Immature natural killer cell (primary cell): ENCODE measurements around the gene MICAL2. TPM values are rescaled to one million over a fixed set of nuclear protein-coding genes. Genes with fewer than 3 reads are reported as not detected.

ENCODE experiments used
- DNase-seq, 3 donors: peaks; one replicate each; pipeline ENCODE4 v3.0.0; 2022; ENCODE audit warnings: mixed read lengths in 1 of 3
- H3K27ac Mint-ChIP-seq, 6 donors: one replicate each; pipeline ENCODE4 v1.8.0; 2020; ENCODE audit warnings: mixed read lengths in 6 of 6, mild to moderate bottlenecking in 5 of 6, inconsistent platforms in 4 of 6, moderate library complexity in 3 of 6
- H3K27me3 Mint-ChIP-seq, 3 donors: one replicate each; pipeline ENCODE4 v1.8.0; 2020 to 2021; ENCODE audit warnings: low read depth in 3 of 3, mild to moderate bottlenecking in 3 of 3, mixed read lengths in 3 of 3, moderate library complexity in 3 of 3, inconsistent platforms in 1 of 3
- H3K36me3 Mint-ChIP-seq, 3 donors: one replicate each; pipeline ENCODE4 v1.8.0; 2020; ENCODE audit warnings: mixed read lengths in 3 of 3, inconsistent platforms in 2 of 3, mild to moderate bottlenecking in 2 of 3
- H3K4me1 Mint-ChIP-seq, 2 donors: one replicate each; pipeline ENCODE4 v1.8.0; 2020; ENCODE audit warnings: inconsistent platforms in 2 of 2, mild to moderate bottlenecking in 2 of 2, mixed read lengths in 2 of 2, moderate library complexity in 1 of 2
- H3K4me3 Mint-ChIP-seq, 5 donors: one replicate each; pipeline ENCODE4 v1.8.0; 2020; ENCODE audit warnings: mild to moderate bottlenecking in 5 of 5, mixed read lengths in 5 of 5, inconsistent platforms in 3 of 5, moderate library complexity in 3 of 5
- H3K9me3 Mint-ChIP-seq, 6 donors: one replicate each; pipeline ENCODE4 v1.8.0; 2020; ENCODE audit warnings: mild to moderate bottlenecking in 6 of 6, mixed read lengths in 6 of 6, inconsistent platforms in 4 of 6, moderate library complexity in 3 of 6
- polyA plus RNA-seq, 3 donors: library from polyadenylated mRNA; unstranded; fragments of 300-500 nt; fragmentation: Illumina TruSeq; gene quantifications; one replicate each; pipeline ENCODE4 v1.2.3, GENCODE V29; 2021

The MICAL2 gene
- polyA plus RNA-seq, 3 donors from 2014 or later, result 7.0 to 35.0 (median 10.1) TPM

DNA sequence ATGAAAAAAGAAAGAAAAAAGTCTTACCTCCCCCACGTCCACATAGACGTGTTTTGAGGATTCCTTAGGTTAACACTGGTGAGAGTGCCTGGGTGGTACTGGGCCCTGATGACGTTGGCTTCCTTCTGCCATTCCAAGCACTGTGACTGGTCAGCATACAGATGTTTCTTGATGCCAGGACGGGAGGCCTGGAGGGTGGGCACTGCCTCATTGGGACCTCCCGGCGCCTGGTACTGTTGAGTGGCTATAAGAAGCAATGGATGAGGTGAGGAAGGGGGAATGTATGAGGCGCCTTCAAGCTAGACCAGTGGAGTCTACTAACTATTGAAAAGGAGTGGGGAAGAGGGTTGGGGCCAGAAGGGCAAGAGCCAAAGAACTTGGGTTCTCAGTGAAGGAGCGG, 45.3 kb downstream of the MICAL2 start:
- Mint-ChIP-seq H3K36me3 (peaks cover 0 to 12% (median 0%) of the 10 kb centered on the region in 3 donors), H3K9me3 (no peaks in the 10 kb centered on the region), H3K4me3 (no peak overlapping the region), H3K4me1 (peaks cover 23 to 43% of the 10 kb centered on the region in 2 donors), H3K27me3 (peaks cover 0 to 5% (median 2%) of the 10 kb centered on the region in 3 donors), H3K27ac (peak overlapping the region in 2 of 6 donors; percentile 26 to 32)
- DNase-seq, result no peak

DNA sequence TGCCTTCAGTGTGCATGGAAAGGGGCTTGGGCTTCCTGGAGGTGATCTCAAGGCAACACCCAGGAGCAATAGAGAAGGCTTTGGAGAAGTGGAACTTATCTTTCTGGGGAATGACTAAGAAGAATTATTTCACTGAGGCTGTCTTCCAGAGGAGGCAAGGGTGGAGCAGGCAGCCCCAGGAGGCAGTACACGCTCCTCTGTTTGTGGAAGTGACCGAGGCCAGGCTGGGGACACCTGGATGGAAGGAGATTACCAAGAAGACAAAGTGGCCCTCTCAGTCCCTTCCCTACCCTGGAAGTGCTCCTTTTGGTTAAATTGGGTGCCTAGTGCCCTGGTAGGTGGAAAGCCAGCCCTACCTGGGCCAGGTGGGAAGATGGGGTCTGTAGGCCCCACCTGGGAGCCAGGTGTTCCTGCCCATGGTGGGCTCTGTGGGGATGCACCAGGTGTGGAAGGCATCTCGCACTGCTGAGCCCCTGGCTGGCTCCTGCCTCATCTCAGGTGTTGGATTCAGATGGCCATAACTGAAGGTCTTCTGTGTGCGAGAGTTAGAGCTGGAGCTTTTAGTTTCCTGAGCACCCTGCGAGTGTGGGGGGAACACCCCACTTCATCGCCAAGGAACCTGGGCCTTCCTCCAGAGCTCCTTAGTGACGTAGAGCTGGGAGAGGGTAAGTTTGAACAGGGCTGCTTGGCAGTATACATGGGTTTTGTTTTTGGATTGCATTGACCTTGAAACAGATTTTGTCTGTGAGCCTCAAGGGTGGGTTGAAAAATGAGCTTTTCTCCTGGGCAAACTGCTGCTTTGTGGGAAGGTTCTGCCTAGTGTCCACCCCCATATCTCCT, 46.1 kb downstream of the MICAL2 start:
- H3K4me3 Mint-ChIP-seq, result peak overlapping the region in 2 of 5 donors; percentile 6 to 10

DNA sequence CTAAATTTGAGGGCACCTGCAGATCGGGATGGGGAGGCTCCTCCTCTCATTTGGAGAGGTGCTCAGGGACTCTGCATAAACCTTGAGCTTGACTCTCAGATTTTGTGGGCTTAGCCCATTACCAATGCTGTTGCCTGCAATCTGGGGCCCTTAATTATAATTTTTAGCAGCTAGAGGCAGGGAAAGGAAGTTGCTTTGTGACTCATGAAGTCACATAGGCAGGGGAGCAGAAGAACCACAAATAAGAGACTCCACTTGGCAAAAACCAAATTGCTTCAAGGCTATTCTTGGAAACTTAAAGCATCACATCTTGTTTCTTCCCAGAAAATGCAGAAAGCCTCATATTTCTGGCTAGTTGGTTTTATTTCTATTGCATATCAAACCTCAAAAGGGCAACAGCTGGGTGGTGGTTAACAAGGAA, 46.9 kb downstream of the MICAL2 start:
- Mint-ChIP-seq H3K4me1 (peaks cover 22 to 41% of the 10 kb centered on the region in 2 donors), H3K4me3 (peak overlapping the region in 2 of 5 donors; percentile 0 to 10), H3K9me3 (no peaks in the 10 kb centered on the region), H3K27ac (peak overlapping the region; percentile 26 to 70 (median 33)), H3K36me3 (peaks cover 0 to 11% (median 0%) of the 10 kb centered on the region in 3 donors), H3K27me3 (peaks cover 0 to 5% (median 2%) of the 10 kb centered on the region in 3 donors)
- peak in 2 of 3 donors; percentile 9 to 12 for DNase-seq

More for the DNA sequence above, 46.1 kb downstream of the MICAL2 start:
- H3K36me3 Mint-ChIP-seq, result peaks cover 0 to 12% (median 0%) of the 10 kb centered on the region in 3 donors
- H3K4me1 Mint-ChIP-seq, result peaks cover 23 to 43% of the 10 kb centered on the region in 2 donors
- no peak for DNase-seq
- H3K9me3 Mint-ChIP-seq, result no peaks in the 10 kb centered on the region
- H3K27me3 Mint-ChIP-seq, result peaks cover 0 to 5% (median 2%) of the 10 kb centered on the region in 3 donors
- peak overlapping the region; percentile 9 to 77 (median 50) for H3K27ac Mint-ChIP-seq

DNA sequence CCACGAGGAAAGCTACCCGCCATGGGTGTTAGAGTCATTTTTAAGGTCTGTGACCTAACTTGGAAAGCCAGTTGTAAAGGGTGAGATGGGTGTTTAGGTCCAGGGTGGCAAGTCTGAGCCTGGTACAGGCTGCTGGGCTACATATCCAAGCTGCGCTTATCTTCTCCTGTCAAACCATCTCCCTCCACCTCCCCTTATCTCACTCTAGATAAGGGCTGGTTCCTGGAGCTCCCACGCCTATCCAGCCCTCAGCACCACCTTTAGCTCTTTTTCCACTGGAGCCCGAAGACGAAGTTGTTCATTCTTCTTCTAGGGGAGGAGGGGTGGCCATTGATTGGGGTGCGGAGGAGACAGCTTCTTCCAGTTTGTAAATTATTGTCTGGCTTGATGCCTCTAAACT, 48.5 kb downstream of the MICAL2 start:
- peak overlapping the region in 1 of 6 donors; percentile 5 for H3K27ac Mint-ChIP-seq
- H3K9me3 Mint-ChIP-seq, result no peaks in the 10 kb centered on the region
- H3K36me3 Mint-ChIP-seq, result peaks cover 5 to 7% (median 6%) of the 10 kb centered on the region in 3 donors
- no peak overlapping the region for H3K4me3 Mint-ChIP-seq
- no peak for DNase-seq
- H3K27me3 Mint-ChIP-seq, result peaks cover 0 to 4% (median 2%) of the 10 kb centered on the region in 3 donors
- peaks cover 16 to 34% of the 10 kb centered on the region in 2 donors for H3K4me1 Mint-ChIP-seq

DNA sequence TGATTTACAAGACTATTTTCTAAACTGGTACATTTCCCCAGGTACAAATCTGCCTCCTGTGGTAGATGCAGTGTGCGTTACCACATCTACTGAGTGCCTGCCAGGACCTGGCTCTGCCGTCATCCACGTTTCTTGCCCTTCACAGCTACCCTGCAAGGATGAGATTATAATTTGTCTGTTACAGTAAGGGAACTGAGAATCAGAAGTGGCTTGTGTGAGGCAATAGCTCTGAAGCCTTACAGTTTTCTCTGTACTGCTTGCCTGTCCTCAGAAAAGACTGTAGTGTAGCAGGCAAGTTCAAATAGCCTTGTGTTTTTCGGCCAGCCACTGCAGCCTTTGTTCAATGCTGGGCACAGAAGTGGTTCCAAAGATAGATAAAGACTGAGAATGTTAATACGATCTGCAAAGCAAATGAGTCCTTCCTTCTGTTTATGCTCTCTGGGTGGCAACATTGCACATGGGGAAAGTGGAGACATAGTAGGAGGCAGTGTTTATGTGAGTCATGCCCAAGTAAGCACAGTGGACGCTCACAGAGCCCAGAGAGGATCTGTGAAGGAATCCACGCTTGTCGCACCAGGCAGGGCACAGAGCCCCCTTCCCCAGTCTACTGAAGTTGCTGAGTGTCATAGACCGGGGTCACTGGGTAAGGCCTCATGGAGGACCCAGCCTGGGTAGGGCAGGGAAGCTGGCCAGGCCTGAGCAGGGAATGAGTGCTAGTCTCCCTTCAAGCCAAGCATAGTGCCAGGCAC, 49.1 kb downstream of the MICAL2 start:
- Mint-ChIP-seq H3K4me3 (no peak overlapping the region), H3K9me3 (no peaks in the 10 kb centered on the region), H3K27me3 (peaks cover 0 to 3% (median 2%) of the 10 kb centered on the region in 3 donors), H3K4me1 (peaks cover 16 to 34% of the 10 kb centered on the region in 2 donors), H3K36me3 (peaks cover 6 to 9% (median 7%) of the 10 kb centered on the region in 3 donors), H3K27ac (peak overlapping the region in 1 of 6 donors; percentile 9)
- no peak for DNase-seq

DNA sequence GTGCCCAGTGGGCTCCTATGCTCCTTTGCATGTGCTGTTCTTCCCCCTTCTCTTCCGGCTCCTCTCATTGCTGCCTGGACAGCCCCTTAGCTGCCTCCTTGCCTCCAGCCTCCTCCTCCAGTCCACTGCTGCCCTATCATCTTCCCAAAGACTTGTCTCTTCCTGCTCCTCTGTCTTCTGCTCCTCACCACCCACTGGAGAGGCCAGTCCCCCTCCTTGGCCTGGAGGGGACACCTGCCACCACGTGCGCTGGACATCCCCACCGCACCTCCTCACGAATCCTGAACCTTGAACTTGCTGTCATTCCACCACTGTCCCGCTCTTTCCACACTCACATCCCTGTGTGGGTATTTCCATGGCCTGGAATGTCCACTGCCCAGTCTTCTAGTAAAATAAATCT, 49.8 kb downstream of the MICAL2 start:
- Mint-ChIP-seq H3K4me1 (peaks cover 16 to 34% of the 10 kb centered on the region in 2 donors), H3K27ac (peak overlapping the region in 3 of 6 donors; percentile 17 to 47 (median 29)), H3K27me3 (peaks cover 0 to 3% (median 2%) of the 10 kb centered on the region in 3 donors), H3K9me3 (no peaks in the 10 kb centered on the region), H3K4me3 (no peak overlapping the region), H3K36me3 (peaks cover 6 to 10% (median 7%) of the 10 kb centered on the region in 3 donors)
- DNase-seq, result no peak

DNA sequence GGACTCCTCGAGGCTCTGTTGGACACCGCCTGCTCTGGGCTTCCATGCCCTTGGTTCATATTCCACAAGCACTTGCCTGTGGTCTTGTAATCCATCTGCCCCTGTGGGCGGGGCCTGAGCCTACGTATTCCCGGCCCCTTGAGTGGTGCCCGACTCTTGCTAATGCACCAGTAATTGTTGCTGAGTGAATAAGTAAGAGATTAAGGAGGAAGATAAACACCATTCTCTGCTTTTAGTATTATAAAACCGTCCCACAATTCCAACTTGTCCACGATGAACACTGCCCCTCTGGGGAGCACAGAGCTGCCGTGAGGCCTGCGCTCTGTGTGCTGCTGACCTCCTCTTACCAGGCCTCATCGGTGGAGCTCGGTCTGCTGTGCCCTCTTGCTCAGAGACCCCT, 50.3 kb downstream of the MICAL2 start:
- H3K27me3 Mint-ChIP-seq, result peaks cover 0 to 3% (median 2%) of the 10 kb centered on the region in 3 donors
- H3K4me1 Mint-ChIP-seq, result peaks cover 16 to 29% of the 10 kb centered on the region in 2 donors
- H3K36me3 Mint-ChIP-seq, result peaks cover 6 to 10% (median 7%) of the 10 kb centered on the region in 3 donors
- H3K4me3 Mint-ChIP-seq, result no peak overlapping the region
- peak overlapping the region in 2 of 6 donors; percentile 17 to 47 for H3K27ac Mint-ChIP-seq
- no peak for DNase-seq
- H3K9me3 Mint-ChIP-seq, result no peaks in the 10 kb centered on the region

DNA sequence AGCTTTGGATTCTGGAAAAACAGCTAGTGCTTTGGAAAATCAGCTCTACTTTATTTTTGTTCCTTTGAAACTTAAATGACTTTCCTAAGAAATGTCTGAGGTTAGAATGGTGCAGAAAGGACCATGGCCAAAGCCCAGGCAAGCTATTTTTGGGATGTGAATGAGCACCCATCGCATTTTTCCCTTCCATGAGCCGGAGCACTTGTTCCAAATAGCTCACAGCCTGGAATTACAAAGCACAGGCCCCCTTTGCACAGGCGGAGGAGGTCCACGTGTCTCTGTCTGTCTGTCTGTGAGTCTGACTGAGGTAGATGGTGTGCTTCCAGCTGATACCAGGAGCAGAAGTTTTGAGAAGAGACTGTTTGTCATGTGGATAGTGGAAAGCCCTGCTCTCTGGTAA, 50.7 kb downstream of the MICAL2 start:
- Mint-ChIP-seq H3K4me1 (peaks cover 15 to 27% of the 10 kb centered on the region in 2 donors), H3K9me3 (no peaks in the 10 kb centered on the region), H3K27ac (no peak overlapping the region), H3K4me3 (no peak overlapping the region), H3K36me3 (peaks cover 6 to 10% (median 7%) of the 10 kb centered on the region in 3 donors), H3K27me3 (peaks cover 0 to 3% (median 0%) of the 10 kb centered on the region in 3 donors)
- no peak for DNase-seq

DNA sequence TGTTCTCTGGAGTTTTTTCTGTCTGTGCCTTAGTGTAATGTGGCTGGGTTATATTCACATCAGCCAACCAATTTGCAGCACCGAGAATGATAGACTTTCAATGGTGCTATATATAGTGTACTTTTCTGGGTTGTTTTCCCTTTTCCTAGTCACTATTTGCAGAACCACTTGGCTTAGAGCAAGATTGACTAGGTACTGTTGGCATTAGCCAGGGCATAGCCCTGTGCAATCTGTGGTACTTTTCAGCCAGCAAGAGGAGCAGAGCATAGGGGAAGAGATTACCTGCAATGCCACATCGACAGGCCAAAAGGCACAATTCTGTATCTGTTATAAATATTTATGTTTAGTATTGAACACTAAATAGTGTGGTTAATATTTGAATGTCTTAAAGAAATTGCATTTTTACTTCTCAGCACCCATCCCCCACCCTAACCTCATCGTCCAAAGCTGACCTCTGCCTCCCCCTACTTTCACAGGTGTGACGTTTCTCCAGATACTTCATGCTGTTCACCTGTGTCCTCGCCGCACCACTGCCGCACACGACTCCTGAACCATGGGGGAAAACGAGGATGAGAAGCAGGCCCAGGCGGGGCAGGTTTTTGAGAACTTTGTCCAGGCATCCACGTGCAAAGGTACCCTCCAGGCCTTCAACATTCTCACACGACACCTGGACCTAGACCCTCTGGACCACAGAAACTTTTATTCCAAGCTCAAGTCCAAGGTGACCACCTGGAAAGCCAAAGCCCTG, 51.4 kb downstream of the MICAL2 start:
- peaks cover 12 to 27% of the 10 kb centered on the region in 2 donors for H3K4me1 Mint-ChIP-seq
- no peak for DNase-seq
- no peaks in the 10 kb centered on the region for H3K9me3 Mint-ChIP-seq
- H3K27ac Mint-ChIP-seq, result peak overlapping the region in 2 of 6 donors; percentile 22 to 36
- peaks cover 6 to 10% (median 7%) of the 10 kb centered on the region in 3 donors for H3K36me3 Mint-ChIP-seq
- H3K4me3 Mint-ChIP-seq, result no peak overlapping the region
- H3K27me3 Mint-ChIP-seq, result peaks cover 0 to 3% (median 0%) of the 10 kb centered on the region in 3 donors

DNA sequence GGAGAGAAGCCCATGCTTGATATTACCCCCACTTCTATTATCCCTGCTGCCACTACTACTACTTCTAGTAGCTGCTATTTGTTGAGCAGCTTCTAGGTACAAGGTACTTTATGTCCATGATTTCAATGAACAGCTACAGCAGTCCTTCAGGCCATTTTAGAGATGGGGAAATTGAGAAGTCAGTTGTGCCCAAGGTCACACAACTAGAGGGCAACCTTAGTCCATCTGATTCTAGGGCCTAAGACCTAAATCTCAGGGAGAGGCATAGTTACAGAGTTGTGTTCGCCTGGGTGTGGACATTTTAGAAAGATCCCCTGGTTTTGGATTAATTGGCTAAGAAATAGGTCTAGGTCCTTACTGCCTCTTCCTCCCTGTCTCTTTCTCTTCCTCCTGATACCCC, 52.3 kb downstream of the MICAL2 start:
- no peak for DNase-seq
- peaks cover 7 to 25% of the 10 kb centered on the region in 2 donors for H3K4me1 Mint-ChIP-seq
- H3K27ac Mint-ChIP-seq, result peak overlapping the region in 1 of 6 donors; percentile 69
- H3K4me3 Mint-ChIP-seq, result no peak overlapping the region
- peaks cover 0 to 3% (median 0%) of the 10 kb centered on the region in 3 donors for H3K27me3 Mint-ChIP-seq
- peaks cover 6 to 10% (median 7%) of the 10 kb centered on the region in 3 donors for H3K36me3 Mint-ChIP-seq
- no peaks in the 10 kb centered on the region for H3K9me3 Mint-ChIP-seq

DNA sequence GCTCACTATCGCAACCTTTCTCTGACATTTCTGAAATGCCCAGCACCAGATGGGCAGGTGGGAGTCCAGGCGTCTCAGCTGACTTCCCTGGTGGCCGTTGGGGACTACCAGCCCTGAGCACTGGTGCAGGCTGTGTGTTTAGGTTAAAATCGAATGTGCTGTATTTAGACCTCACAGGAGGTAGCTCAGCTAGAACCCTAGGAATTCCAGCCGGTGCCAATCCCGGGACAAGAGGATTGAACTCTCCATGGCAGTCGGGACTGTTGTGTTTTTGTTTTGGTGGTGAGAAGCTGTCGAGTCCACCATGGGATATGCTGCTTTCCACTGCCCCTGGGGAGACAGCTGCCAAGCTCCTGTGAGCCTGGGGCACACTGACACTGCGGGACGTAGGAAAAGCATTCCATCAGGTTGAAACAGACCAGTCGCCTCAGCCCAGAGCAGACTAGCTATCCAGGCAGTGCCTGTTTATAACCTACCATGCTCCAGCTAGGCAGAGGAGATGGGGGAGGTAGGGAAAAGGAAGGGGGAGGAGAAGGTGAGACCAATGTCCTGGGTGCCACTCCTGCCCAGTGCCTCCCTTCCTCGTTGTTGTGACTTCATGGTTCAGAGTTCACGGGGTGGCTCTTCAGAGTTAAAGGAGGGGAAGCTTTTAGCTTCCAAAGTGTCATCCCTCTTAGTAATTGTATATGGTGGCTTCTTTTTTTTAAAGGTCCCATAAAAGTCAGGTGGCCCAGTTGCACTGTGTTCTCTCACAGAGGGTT, 53.0 kb downstream of the MICAL2 start:
- Mint-ChIP-seq H3K4me3 (no peak overlapping the region), H3K36me3 (peaks cover 6 to 10% (median 7%) of the 10 kb centered on the region in 3 donors), H3K27me3 (peaks cover 0 to 3% (median 0%) of the 10 kb centered on the region in 3 donors), H3K9me3 (no peaks in the 10 kb centered on the region), H3K27ac (no peak overlapping the region), H3K4me1 (peaks cover 6 to 21% of the 10 kb centered on the region in 2 donors)
- no peak for DNase-seq
